Ovary (tissue), 9 donors: Measurements from ENCODE around the gene UAP1L1. TPM values are rescaled to one million over a fixed set of nuclear protein-coding genes. Genes with fewer than 3 reads are reported as not detected.
"Not testable (repeated sequence)": the region's sequence is repeated elsewhere in the genome, so short reads cannot be mapped to it uniquely, and the experiment has no call there.

Experiments used
- DNase-seq, 5 donors: peaks; one replicate each; pipeline ENCODE4 v3.0.0-alpha.2; 2019 to 2020
- H3K27ac ChIP-seq, 2 donors: fragments of 200-600 bp; one replicate each; pipeline versions ENCODE4 v1.5.1 to v1.8.0; 2019 to 2022
- H3K27me3 ChIP-seq: fragments of 200-600 bp; one replicate; pipeline ENCODE4 v1.8.0; 2022
- H3K36me3 ChIP-seq: fragments of 200-600 bp; sonication (generic); one replicate; pipeline ENCODE4 v1.5.1; 2019
- H3K4me1 ChIP-seq: one replicate; pipeline ENCODE4 v1.8.1; 2013; ENCODE audit warnings: mild to moderate bottlenecking, moderate library complexity; ENCODE audit not compliant: insufficient read depth
- H3K4me3 ChIP-seq: fragments of 200-600 bp; sonication (generic); one replicate; pipeline ENCODE4 v1.5.1; 2017
- H3K9me3 ChIP-seq, 2 donors: fragments of 200-600 bp in 1 of 2; sonication (generic) in 1 of 2; one replicate each; pipeline versions ENCODE4 v1.5.1 to v1.8.1; 2013 to 2019; ENCODE audit warnings: mild to moderate bottlenecking in 1 of 2, moderate library complexity in 1 of 2
- EP300 ChIP-seq: sonication (generic); formaldehyde crosslinking; IDR thresholded peaks from one replicate; pipeline ENCODE4 v1.6.1; 2017; ENCODE audit warnings: antibody characterized with exemption
- POLR2A ChIP-seq: fragments of 450-650 bp; IDR thresholded peaks from one replicate; pipeline ENCODE4 v1.6.1; 2017; ENCODE audit warnings: antibody characterized with exemption, mild to moderate bottlenecking, moderate library complexity
- WGBS, 3 donors: extraction: QIAGEN DNeasy Blood & Tissue Kit in 1 of 3; methylation state at CpG; one replicate each; pipeline versions ENCODE4 v1.1.5 to v1.1.7; 2013 to 2017; 5-methylcytosine and 5-hydroxymethylcytosine counted together
- intact Hi-C, 4 donors: fragments of 100-400 bp; cut with DNase I; formaldehyde crosslinking; loops; one replicate each; pipeline versions ENCODE4 v1.11.0 to v1.15.1; 2022 to 2023
- polyA plus RNA-seq, 2 donors: library from polyadenylated mRNA; stranded (reverse); fragments of 200-250 nt in 1 of 2; fragments of 350-450 nt in 1 of 2; fragmentation: Illumina TruSeq in 1 of 2; extraction: RNeasy Lipid Tissue Mini Kit (QIAGEN cat#74804) in 1 of 2; gene quantifications; one replicate each; pipeline ENCODE4 v1.2.3, GENCODE V29; 2013 to 2014
- total RNA-seq, 7 donors: library from RNA; depleted of rRNA in 2 of 7; stranded (reverse); fragments of >200 nt in 2 of 7; fragmentation: NEBNext Ultra II Directional in 3 of 7; extraction: Animal tissue kit (Norgen Biotek cat#: 25700) in 3 of 7; gene quantifications; one replicate each; pipeline versions ENCODE4 v1.1.0 to v1.2.4, GENCODE V29; 2016 to 2023
- TF ChIP-seq, protein P1 (sequence below), 3 donors: fragments of 450-650 bp in 2 of 3; fragments of 200-600 bp in 1 of 3; IDR thresholded peaks; one replicate each; pipeline versions ENCODE4 v1.5.1 to v1.8.0; 2016 to 2022; ENCODE audit warnings: antibody characterized with exemption in 3 of 3, mild to moderate bottlenecking in 1 of 3
- donor health status: DM: no; HTN: no; CAD: no; lungs with moderate emphysema.
- donor health status: DM: no; HTN: no; CAD: no.
- donor health status: Bipolar disorder and iron deficiency.
- donor health status: DM: yes; HTN: yes; CAD: no.
- donor health status: DM: no; HTN: no; CAD: no.
- donor health status: DM: yes; HTN: yes; CAD: no.

Gene UAP1L1
- total and polyA plus RNA-seq, 9 donors, result 1.3 to 6.3 (median 4.1) TPM

- DNase-seq, result no peak
- no peaks in the 10 kb centered on the region for H3K27me3 ChIP-seq
- H3K27ac ChIP-seq, result no peak overlapping the region
- no peaks in the 10 kb centered on the region for H3K9me3 ChIP-seq
- H3K4me3 ChIP-seq, result no peak overlapping the region
- peaks cover 4% of the 10 kb centered on the region for H3K4me1 ChIP-seq
- H3K36me3 ChIP-seq, result no peaks in the 10 kb centered on the region
- intact Hi-C loops, result loop anchor here in 3 of 4 donors (5.0 to 10.0 kb wide), 2 partner anchors 110 to 118 kb away; partner anchors contain the start of genes CYSRT1 (in 2 of the 3), RNF224 (in 2 of the 3) and SLC34A3 (in 1 of the 3)
- no peak for TF ChIP-seq EP300
- TF ChIP-seq POLR2A, result no peak
- TF ChIP-seq, protein P1, sequence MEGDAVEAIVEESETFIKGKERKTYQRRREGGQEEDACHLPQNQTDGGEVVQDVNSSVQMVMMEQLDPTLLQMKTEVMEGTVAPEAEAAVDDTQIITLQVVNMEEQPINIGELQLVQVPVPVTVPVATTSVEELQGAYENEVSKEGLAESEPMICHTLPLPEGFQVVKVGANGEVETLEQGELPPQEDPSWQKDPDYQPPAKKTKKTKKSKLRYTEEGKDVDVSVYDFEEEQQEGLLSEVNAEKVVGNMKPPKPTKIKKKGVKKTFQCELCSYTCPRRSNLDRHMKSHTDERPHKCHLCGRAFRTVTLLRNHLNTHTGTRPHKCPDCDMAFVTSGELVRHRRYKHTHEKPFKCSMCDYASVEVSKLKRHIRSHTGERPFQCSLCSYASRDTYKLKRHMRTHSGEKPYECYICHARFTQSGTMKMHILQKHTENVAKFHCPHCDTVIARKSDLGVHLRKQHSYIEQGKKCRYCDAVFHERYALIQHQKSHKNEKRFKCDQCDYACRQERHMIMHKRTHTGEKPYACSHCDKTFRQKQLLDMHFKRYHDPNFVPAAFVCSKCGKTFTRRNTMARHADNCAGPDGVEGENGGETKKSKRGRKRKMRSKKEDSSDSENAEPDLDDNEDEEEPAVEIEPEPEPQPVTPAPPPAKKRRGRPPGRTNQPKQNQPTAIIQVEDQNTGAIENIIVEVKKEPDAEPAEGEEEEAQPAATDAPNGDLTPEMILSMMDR (IDR thresholded peaks at IDR 0.05), result no peak
- WGBS, 3 donors, result 52 to 64% (median 54%) methylated on average over 15 of the region's 15 CpGs
Observed at GRCh38 chr9:137117269-137117731, 40.0 kb downstream of the UAP1L1 start.

GRCh38 chr9:137118092-137118603, 40.8 kb downstream of the UAP1L1 start:
- DNase-seq, result not testable (repeated sequence)
- 87 to 91% (median 88%) methylated on average over 12 of the region's 12 CpGs for WGBS, 3 donors

GRCh38 chr9:137121927-137122795, 44.8 kb downstream of the UAP1L1 start:
- H3K9me3 ChIP-seq, H3K27me3 ChIP-seq, DNase-seq, intact Hi-C loops, H3K4me1 ChIP-seq, H3K27ac ChIP-seq, H3K4me3 ChIP-seq, H3K36me3 ChIP-seq: not testable (repeated sequence)
- 64 to 71% (median 70%) methylated on average over 23 to 25 of the region's 25 CpGs for WGBS, 3 donors

More at GRCh38 chr9:137118092-137118603, 40.8 kb downstream of the UAP1L1 start:
- H3K4me3 ChIP-seq, H3K36me3 ChIP-seq, H3K27ac ChIP-seq, H3K27me3 ChIP-seq, H3K4me1 ChIP-seq, H3K9me3 ChIP-seq: not testable (repeated sequence)
- intact Hi-C loops, result loop anchor here in 3 of 4 donors (5.0 to 10.0 kb wide), 2 partner anchors 109 to 117 kb away; partner anchors contain the start of genes CYSRT1 (in 2 of the 3), RNF224 (in 2 of the 3) and SLC34A3 (in 1 of the 3)

GRCh38 chr9:137122796-137123467, 45.6 kb downstream of the UAP1L1 start:
- H3K27me3 ChIP-seq, H3K4me1 ChIP-seq, DNase-seq, H3K36me3 ChIP-seq, H3K27ac ChIP-seq, H3K4me3 ChIP-seq, intact Hi-C loops, H3K9me3 ChIP-seq: not testable (repeated sequence)
- WGBS, 3 donors, result 89 to 90% (median 89%) methylated on average over 16 of the region's 16 CpGs

DNA sequence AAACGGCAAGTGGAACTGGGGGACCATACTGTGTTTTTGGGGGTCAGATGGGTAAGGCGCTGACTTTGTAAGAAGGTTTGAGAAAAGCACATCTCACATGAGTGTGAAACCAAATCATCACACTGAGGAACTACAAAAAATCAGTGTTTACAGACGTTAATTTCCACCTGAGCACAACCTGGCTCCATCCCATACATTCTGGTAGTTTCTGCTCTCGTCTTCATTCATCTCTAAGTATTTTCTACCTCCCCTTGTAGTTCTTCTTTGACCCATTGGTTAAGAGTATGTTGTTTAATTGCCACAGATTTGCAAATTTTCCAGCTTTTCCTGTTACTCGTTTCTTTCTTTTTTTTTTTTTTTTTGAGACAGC, 46.1 kb downstream of the UAP1L1 start:
- no peaks in the 10 kb centered on the region for H3K27me3 ChIP-seq
- no peaks in the 10 kb centered on the region for H3K9me3 ChIP-seq
- TF ChIP-seq, protein P1 (IDR thresholded peaks at IDR 0.05), result no peak
- TF ChIP-seq POLR2A (no peak), EP300 (no peak)
- H3K27ac ChIP-seq, result no peak overlapping the region
- H3K4me3 ChIP-seq, result no peak overlapping the region
- H3K4me1 ChIP-seq, result peaks cover 4% of the 10 kb centered on the region
- H3K36me3 ChIP-seq, result no peaks in the 10 kb centered on the region
- 70 to 75% (median 72%) methylated on average over 5 of the region's 5 CpGs for WGBS, 3 donors
- no peak for DNase-seq
- intact Hi-C loops, result no loop called here

DNA sequence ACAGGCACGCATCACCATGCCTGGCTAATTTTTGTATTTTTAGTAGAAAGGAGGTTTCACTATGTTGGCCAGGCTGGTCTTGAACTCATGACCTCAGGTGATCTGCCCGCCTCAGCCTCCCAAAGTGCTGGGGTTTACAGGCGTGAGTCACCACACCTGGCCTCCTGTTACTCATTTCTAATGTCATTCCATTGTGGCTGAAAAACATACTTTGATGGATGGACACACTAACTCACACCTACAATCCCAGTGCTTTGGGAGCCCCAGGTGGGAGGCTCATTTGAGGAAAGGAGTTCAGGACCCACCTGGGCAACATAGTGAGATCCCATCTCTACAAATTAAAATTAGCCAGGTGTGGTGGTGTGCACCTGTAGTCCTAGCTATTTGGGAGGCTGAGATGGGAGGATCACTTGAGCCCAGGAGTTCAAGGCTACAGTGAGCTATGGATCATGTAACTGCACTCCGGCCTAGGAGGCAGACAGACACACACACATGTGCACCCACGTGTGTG, 46.7 kb downstream of the UAP1L1 start:
- H3K4me3 ChIP-seq, H3K27ac ChIP-seq, intact Hi-C loops, H3K9me3 ChIP-seq, H3K36me3 ChIP-seq, H3K27me3 ChIP-seq, DNase-seq, H3K4me1 ChIP-seq: not testable (repeated sequence)
- WGBS, 3 donors, result 88 to 93% (median 92%) methylated on average over 5 of the region's 5 CpGs
